ENCODE results near the gene PKNOX2. TPM values are rescaled to one million over a fixed set of nuclear protein-coding genes. Genes with fewer than 3 reads are reported as not detected.

PKNOX2 gene
- total RNA-seq, 3 donors from 2014 or later (not counting 1 experiment from before 2014, with no cell fraction given): not detected

DNA sequence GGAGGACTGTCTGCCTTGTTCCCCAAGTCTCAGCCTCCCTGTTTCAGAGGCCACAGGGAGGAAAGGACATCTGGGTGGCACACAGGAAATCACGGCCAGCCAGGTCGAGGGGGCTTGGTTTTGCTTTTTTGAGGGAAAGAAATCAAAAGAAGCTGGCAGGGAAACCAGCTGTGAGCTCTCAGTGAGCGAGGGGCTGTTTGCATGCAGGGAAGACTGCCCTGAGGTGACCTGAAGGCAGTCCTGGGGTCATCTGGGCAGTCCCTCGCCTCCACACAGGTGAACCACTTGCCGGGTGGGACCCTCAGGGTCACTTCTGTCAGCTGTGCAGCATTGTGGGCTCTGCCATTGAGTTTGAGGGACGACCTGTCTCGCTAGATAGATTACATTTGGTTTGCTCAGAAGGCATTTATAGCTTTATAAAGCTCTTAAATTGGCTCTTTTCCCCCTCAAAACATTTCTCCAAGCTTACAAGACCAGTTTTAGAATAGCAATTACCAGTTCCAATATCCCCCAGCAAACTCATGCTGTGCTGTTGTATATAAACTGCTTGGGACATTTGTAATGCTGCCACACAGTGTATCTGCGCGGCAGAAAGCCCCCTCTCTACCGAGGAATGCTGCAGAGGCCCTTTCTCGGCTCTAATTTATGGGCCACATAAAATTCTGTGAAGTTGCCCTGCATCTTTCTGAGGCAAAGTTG is 28.3 kb downstream of the PKNOX2 start:
- H3K9me3 Mint-ChIP-seq: no peaks in the 10 kb centered on the region
- H3K4me1 Mint-ChIP-seq: no peaks in the 10 kb centered on the region
- Histone ChIP-seq H3K27ac (ENCODE audit: low read length) (no peak overlapping the region), H3K9me3 (ENCODE audit: control insufficient read depth, insufficient read depth, low read length) (no peaks in the 10 kb centered on the region), H3K4me1 (ENCODE audit: control insufficient read depth, insufficient read depth, low read length) (no peaks in the 10 kb centered on the region), H3K36me3 (ENCODE audit: control insufficient read depth, insufficient read depth, low read length) (no peaks in the 10 kb centered on the region), H3K27me3 (ENCODE audit: control insufficient read depth, insufficient read depth, low read length) (peaks cover 2% of the 10 kb centered on the region), H3K4me3 (ENCODE audit: low read length) (no peak overlapping the region)
- 77% methylated on average over 11 of the region's 11 CpGs for WGBS (ENCODE audit: insufficient coverage)
- H3K36me3 Mint-ChIP-seq: no peaks in the 10 kb centered on the region
- TF ChIP-seq, protein P1, sequence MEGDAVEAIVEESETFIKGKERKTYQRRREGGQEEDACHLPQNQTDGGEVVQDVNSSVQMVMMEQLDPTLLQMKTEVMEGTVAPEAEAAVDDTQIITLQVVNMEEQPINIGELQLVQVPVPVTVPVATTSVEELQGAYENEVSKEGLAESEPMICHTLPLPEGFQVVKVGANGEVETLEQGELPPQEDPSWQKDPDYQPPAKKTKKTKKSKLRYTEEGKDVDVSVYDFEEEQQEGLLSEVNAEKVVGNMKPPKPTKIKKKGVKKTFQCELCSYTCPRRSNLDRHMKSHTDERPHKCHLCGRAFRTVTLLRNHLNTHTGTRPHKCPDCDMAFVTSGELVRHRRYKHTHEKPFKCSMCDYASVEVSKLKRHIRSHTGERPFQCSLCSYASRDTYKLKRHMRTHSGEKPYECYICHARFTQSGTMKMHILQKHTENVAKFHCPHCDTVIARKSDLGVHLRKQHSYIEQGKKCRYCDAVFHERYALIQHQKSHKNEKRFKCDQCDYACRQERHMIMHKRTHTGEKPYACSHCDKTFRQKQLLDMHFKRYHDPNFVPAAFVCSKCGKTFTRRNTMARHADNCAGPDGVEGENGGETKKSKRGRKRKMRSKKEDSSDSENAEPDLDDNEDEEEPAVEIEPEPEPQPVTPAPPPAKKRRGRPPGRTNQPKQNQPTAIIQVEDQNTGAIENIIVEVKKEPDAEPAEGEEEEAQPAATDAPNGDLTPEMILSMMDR (IDR thresholded peaks at IDR 0.05): no peak
- no peak overlapping the region for H3K27ac Mint-ChIP-seq
- DNase-seq: no peak
- intact Hi-C loops (cut with micrococcal nuclease): no loop called here
- no peak for ATAC-seq
- H3K27me3 Mint-ChIP-seq (ENCODE audit: low read depth in 2 of 2): peaks cover 30 to 53% of the 10 kb centered on the region in 2 donors
- H3K4me3 Mint-ChIP-seq: no peak overlapping the region

DNA sequence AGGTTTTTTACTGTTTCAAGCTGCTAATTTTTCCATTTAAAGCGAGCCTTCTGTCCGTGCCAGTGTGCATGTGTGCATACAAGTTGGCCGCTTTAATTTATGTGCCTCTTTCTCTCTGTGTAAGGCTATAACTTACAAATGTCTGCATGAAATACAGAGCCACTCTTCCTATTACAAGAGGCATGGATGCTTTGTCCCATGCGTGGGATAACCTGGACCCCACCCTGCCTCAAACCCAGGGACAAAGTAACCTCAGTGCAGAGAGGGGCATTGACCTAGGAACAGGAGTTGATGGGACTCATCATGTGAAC is 28.8 kb downstream of the PKNOX2 start:
- TF ChIP-seq, protein P1 (IDR thresholded peaks at IDR 0.05): no peak
- no peaks in the 10 kb centered on the region for H3K4me1 Mint-ChIP-seq
- Histone ChIP-seq H3K36me3 (ENCODE audit: control insufficient read depth, insufficient read depth, low read length) (no peaks in the 10 kb centered on the region), H3K27me3 (ENCODE audit: control insufficient read depth, insufficient read depth, low read length) (peaks cover 2% of the 10 kb centered on the region), H3K4me1 (ENCODE audit: control insufficient read depth, insufficient read depth, low read length) (no peaks in the 10 kb centered on the region), H3K9me3 (ENCODE audit: control insufficient read depth, insufficient read depth, low read length) (no peaks in the 10 kb centered on the region), H3K4me3 (ENCODE audit: low read length) (no peak overlapping the region), H3K27ac (ENCODE audit: low read length) (no peak overlapping the region)
- no peaks in the 10 kb centered on the region for H3K36me3 Mint-ChIP-seq
- WGBS (ENCODE audit: insufficient coverage): 91% methylated on average over 4 of the region's 4 CpGs
- DNase-seq (no peak), ATAC-seq (no peak)
- intact Hi-C loops (cut with micrococcal nuclease): no loop called here
- no peak overlapping the region for H3K27ac Mint-ChIP-seq
- no peaks in the 10 kb centered on the region for H3K9me3 Mint-ChIP-seq
- peaks cover 32 to 48% of the 10 kb centered on the region in 2 donors for H3K27me3 Mint-ChIP-seq (ENCODE audit: low read depth in 2 of 2)
- no peak overlapping the region for H3K4me3 Mint-ChIP-seq

DNA sequence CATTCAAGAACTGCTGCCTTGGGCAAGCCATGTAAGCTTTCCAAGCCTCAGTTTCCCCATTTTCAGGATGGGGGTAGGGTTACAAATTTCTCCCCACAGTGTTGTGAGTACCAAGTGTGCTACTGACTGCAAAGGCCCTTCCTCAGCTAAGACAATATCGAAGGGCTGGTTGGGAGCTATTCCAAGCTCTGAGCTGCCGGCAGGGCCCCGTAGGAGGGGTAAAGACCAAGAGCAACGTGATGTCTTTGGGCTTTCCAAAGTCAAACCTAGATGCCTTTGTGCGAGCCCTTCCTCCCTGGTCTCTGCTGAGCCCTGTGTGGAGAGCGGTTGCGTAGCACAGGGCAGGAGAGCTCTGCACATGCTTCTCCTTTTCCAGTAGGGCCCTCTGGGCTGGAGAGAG is 29.3 kb downstream of the PKNOX2 start:
- peaks cover 36 to 43% of the 10 kb centered on the region in 2 donors for H3K27me3 Mint-ChIP-seq (ENCODE audit: low read depth in 2 of 2)
- H3K9me3 Mint-ChIP-seq: no peaks in the 10 kb centered on the region
- Histone ChIP-seq H3K27me3 (ENCODE audit: control insufficient read depth, insufficient read depth, low read length) (peaks cover 2% of the 10 kb centered on the region), H3K4me3 (ENCODE audit: low read length) (no peak overlapping the region), H3K27ac (ENCODE audit: low read length) (no peak overlapping the region), H3K4me1 (ENCODE audit: control insufficient read depth, insufficient read depth, low read length) (no peaks in the 10 kb centered on the region), H3K36me3 (ENCODE audit: control insufficient read depth, insufficient read depth, low read length) (no peaks in the 10 kb centered on the region), H3K9me3 (ENCODE audit: control insufficient read depth, insufficient read depth, low read length) (no peaks in the 10 kb centered on the region)
- intact Hi-C loops (cut with micrococcal nuclease): no loop called here
- 78% methylated on average over 7 of the region's 7 CpGs for WGBS (ENCODE audit: insufficient coverage)
- H3K4me3 Mint-ChIP-seq: no peak overlapping the region
- DNase-seq: no peak
- no peaks in the 10 kb centered on the region for H3K4me1 Mint-ChIP-seq
- TF ChIP-seq, protein P1 (IDR thresholded peaks at IDR 0.05): no peak
- H3K27ac Mint-ChIP-seq: no peak overlapping the region
- H3K36me3 Mint-ChIP-seq: no peaks in the 10 kb centered on the region
- ATAC-seq: no peak

DNA sequence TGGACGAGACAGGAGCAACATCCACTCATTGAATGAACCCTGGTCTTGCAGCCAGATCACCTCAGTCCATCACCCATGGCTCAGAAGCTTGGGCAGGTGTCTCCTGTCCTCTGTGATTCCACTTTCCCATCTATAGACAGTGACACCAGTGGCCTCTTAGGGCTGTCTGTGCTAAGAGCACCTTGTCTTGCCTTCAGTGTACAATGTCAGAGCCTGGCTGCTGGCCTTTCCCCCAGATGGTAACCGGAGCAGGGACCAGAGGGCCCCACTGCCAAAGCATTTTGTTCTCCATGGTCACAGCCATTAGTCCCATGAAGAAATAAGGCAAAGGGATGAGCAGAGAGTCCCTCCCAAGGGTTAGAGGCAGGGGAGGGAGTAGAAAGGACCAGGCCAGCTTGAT is 35.4 kb downstream of the PKNOX2 start:
- Mint-ChIP-seq H3K4me1 (no peaks in the 10 kb centered on the region), H3K4me3 (no peak overlapping the region), H3K9me3 (no peaks in the 10 kb centered on the region), H3K27ac (no peak overlapping the region), H3K27me3 (ENCODE audit: low read depth in 2 of 2) (peaks cover 3 to 19% of the 10 kb centered on the region in 2 donors), H3K36me3 (no peaks in the 10 kb centered on the region)
- ATAC-seq (no peak), DNase-seq (no peak)
- no peaks in the 10 kb centered on the region for H3K36me3 ChIP-seq (ENCODE audit: control insufficient read depth, insufficient read depth, low read length)
- no peaks in the 10 kb centered on the region for H3K9me3 ChIP-seq (ENCODE audit: control insufficient read depth, insufficient read depth, low read length)
- 77% methylated on average over 2 of the region's 2 CpGs for WGBS (ENCODE audit: insufficient coverage)
- intact Hi-C loops (cut with micrococcal nuclease): no loop called here
- H3K4me3 ChIP-seq (ENCODE audit: low read length): no peak overlapping the region
- TF ChIP-seq, protein P1 (IDR thresholded peaks at IDR 0.05): no peak
- H3K4me1 ChIP-seq (ENCODE audit: control insufficient read depth, insufficient read depth, low read length): no peaks in the 10 kb centered on the region
- H3K27me3 ChIP-seq (ENCODE audit: control insufficient read depth, insufficient read depth, low read length): no peaks in the 10 kb centered on the region
- no peak overlapping the region for H3K27ac ChIP-seq (ENCODE audit: low read length)

All from natural killer cell (primary cell).